GM18499 (cell line): ENCODE measurements around the gene PATJ.
"Not testable (repeated sequence)": the region's sequence is repeated elsewhere in the genome, so short reads cannot be mapped to it uniquely, and the experiment has no call there.

ENCODE experiments used
- ATAC-seq: cut with Tn5 transposase; IDR thresholded peaks from one replicate; pipeline ENCODE4 v1.9.1; 2021; ENCODE audit warnings: moderate number of reproducible peaks; ENCODE audit not compliant: insufficient read depth, unreplicated experiment

The PATJ gene

GRCh38 chr1:61879887-61880474, 137.7 kb downstream of the PATJ start:
- not testable (repeated sequence) for ATAC-seq

- ATAC-seq, result no peak
Observed at GRCh38 chr1:61887076-61887867, 145.0 kb downstream of the PATJ start.

- no peak for ATAC-seq
Observed at GRCh38 chr1:61887931-61888564, 145.8 kb downstream of the PATJ start.

- no peak for ATAC-seq
Observed at GRCh38 chr1:61888808-61889207, 146.5 kb downstream of the PATJ start.

GRCh38 chr1:61890435-61890834, 148.2 kb downstream of the PATJ start:
- ATAC-seq, result not testable (repeated sequence)

- ATAC-seq, result no peak
Observed at GRCh38 chr1:61892977-61893376, 150.7 kb downstream of the PATJ start.

- ATAC-seq, result not testable (repeated sequence)
Observed at GRCh38 chr1:61894296-61894695, 152.0 kb downstream of the PATJ start.

- ATAC-seq, result no peak
Observed at GRCh38 chr1:61895175-61895574, 152.9 kb downstream of the PATJ start.

- no peak for ATAC-seq
Observed at GRCh38 chr1:61898658-61899057, 156.4 kb downstream of the PATJ start.

- no peak for ATAC-seq
Observed at GRCh38 chr1:61904354-61904753, 162.1 kb downstream of the PATJ start.

GRCh38 chr1:61907102-61907501, 164.8 kb downstream of the PATJ start:
- ATAC-seq, result no peak

- no peak for ATAC-seq
Observed at GRCh38 chr1:61910035-61910434, 167.8 kb downstream of the PATJ start.

- no peak for ATAC-seq
Observed at GRCh38 chr1:61914823-61915482, 172.7 kb downstream of the PATJ start.

GRCh38 chr1:61921435-61921834, 179.2 kb downstream of the PATJ start:
- ATAC-seq, result no peak

- no peak for ATAC-seq
Observed at GRCh38 chr1:61922950-61923480, 180.7 kb downstream of the PATJ start.

GRCh38 chr1:61925591-61926298, 183.5 kb downstream of the PATJ start:
- no peak for ATAC-seq

GRCh38 chr1:61926597-61926996, 184.3 kb downstream of the PATJ start:
- no peak for ATAC-seq

GRCh38 chr1:61930116-61930645, 187.9 kb downstream of the PATJ start:
- no peak for ATAC-seq

GRCh38 chr1:61931587-61932279, 189.5 kb downstream of the PATJ start:
- no peak for ATAC-seq
